OCI-LY7 (cell line): ENCODE measurements around the gene SMARCA2. TPM values are rescaled to one million over a fixed set of nuclear protein-coding genes. Genes with fewer than 3 reads are reported as not detected.

Experiments
- BruUV-seq: library from RNA; stranded (reverse); fragments of 400-500 nt; replicated peaks from 2 replicates; lab custom pipeline; 2021; lab: Mats Ljungman, UMichigan
- CTCF ChIA-PET: fragments of 300-600 bp; sonication (Branson Sonifier 250); formaldehyde crosslinking; loops from one replicate; lab custom pipeline; 2022; ENCODE audit warnings: antibody characterized with exemption; ENCODE audit not compliant: unreplicated experiment; lab: Charles Lee
- POLR2A ChIA-PET: fragments of 300-600 bp; sonication (Branson Sonifier 250); formaldehyde crosslinking; loops from one replicate; lab custom pipeline; 2022; ENCODE audit warnings: antibody characterized with exemption; lab: Charles Lee
- DNase-seq: peaks from one replicate; pipeline ENCODE4 v3.0.0-alpha.2; 2015; ENCODE audit warnings: low spot score
- H2AFZ ChIP-seq: fragments of 200-600 bp; sonication (generic), shearing (Covaris generic); 2 replicates; pipeline ENCODE4 v1.6.1; 2014; ENCODE audit warnings: mild to moderate bottlenecking, antibody characterized with exemption, low read length, moderate library complexity
- H3K27ac ChIP-seq: fragments of 200-600 bp; sonication (generic); 2 replicates; pipeline ENCODE4 v1.5.1; 2014; ENCODE audit warnings: mixed run types, low read depth, mild to moderate bottlenecking, moderate library complexity, low read length, inconsistent platforms; ENCODE audit not compliant: poor library complexity, severe bottlenecking
- H3K36me3 ChIP-seq: fragments of 200-600 bp; sonication (generic); 2 replicates; pipeline ENCODE4 v1.6.1; 2014; ENCODE audit warnings: mild to moderate bottlenecking, antibody characterized with exemption, low read length, moderate library complexity, mixed read lengths; ENCODE audit not compliant: insufficient read depth
- H3K4me1 ChIP-seq: fragments of 200-600 bp; sonication (generic); 2 replicates; pipeline ENCODE4 v1.5.1; 2014; ENCODE audit warnings: mild to moderate bottlenecking, low read length; ENCODE audit not compliant: insufficient read depth, poor library complexity, severe bottlenecking
- H3K4me2 ChIP-seq: fragments of 200-600 bp; sonication (generic); 2 replicates; pipeline ENCODE4 v1.6.1; 2014; ENCODE audit warnings: mild to moderate bottlenecking, low read length
- H3K4me3 ChIP-seq: fragments of 200-600 bp; sonication (generic); 2 replicates; pipeline ENCODE4 v1.5.1; 2014; ENCODE audit warnings: mild to moderate bottlenecking, low read depth, low read length; ENCODE audit not compliant: poor library complexity, severe bottlenecking
- H3K79me2 ChIP-seq: fragments of 200-600 bp; sonication (generic); 2 replicates; pipeline ENCODE4 v1.6.1; 2016; ENCODE audit warnings: low read depth, mild to moderate bottlenecking, low read length, moderate library complexity, mixed read lengths; ENCODE audit not compliant: insufficient read depth
- H3K9me2 ChIP-seq: fragments of 200-600 bp; sonication (generic); 2 replicates; pipeline ENCODE4 v1.6.1; 2016; ENCODE audit warnings: mild to moderate bottlenecking, low read length, mixed read lengths; ENCODE audit not compliant: insufficient read depth
- H3K9me3 ChIP-seq: fragments of 200-600 bp; sonication (generic); 2 replicates; pipeline ENCODE4 v1.6.1; 2014; ENCODE audit warnings: mild to moderate bottlenecking, mixed run types, low read length, mixed read lengths
- H4K20me1 ChIP-seq: fragments of 200-600 bp; sonication (generic); 2 replicates; pipeline ENCODE4 v1.6.1; 2014; ENCODE audit warnings: mild to moderate bottlenecking, antibody characterized with exemption, low read length, moderate library complexity, mixed read lengths; ENCODE audit not compliant: insufficient read depth
- EZH2phosphoT487 ChIP-seq: fragments of 200-600 bp; sonication (generic); IDR thresholded peaks from 2 replicates; pipeline ENCODE4 v1.6.1; 2018; ENCODE audit warnings: low read depth, borderline replicate concordance, mild to moderate bottlenecking, mixed run types, antibody characterized with exemption, low read length, moderate library complexity, mixed read lengths
- intact Hi-C: fragments of 100-400 bp; cut with micrococcal nuclease; formaldehyde crosslinking; loops from one replicate; pipeline ENCODE4 v1.10.0; 2022; ENCODE audit not compliant: unreplicated experiment
- total RNA-seq, 2 experiments: library from RNA; depleted of rRNA in 1 of 2; stranded (reverse); fragments of >200 nt in 1 of 2; shearing (Covaris generic) in 1 of 2; gene quantifications; 2 replicates each; pipeline ENCODE4 v1.2.3, GENCODE V29; 2014 to 2022
- TF ChIP-seq, protein P1 (sequence below): fragments of 200-600 bp; sonication (generic); conservative IDR thresholded peaks from 2 replicates; pipeline ENCODE4 v1.5.1; 2014; ENCODE audit warnings: mild to moderate bottlenecking, antibody characterized with exemption, low read length, moderate library complexity, mixed read lengths

SMARCA2 gene
- total RNA-seq, 2 experiments from 2014 or later = 54.8 to 80.6 TPM

DNA sequence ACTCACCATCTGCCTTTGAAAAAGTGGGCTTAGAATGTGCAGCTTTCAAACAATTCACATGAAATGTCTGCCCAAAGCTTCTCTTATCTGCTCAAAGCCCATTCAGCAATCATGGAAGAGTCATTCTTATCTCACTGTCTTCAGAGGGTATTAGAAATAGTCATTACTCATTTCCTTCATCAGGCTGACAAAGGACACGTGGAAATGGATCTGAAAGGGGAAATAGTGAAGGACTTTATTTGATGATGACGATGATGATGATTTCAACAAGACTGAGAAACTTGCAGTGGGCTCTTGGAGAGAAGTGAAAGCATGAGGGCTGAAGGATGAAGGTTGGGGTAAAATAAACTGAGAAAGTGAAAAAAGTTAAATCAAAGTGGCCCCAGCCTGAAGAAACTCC lies 194.3 kb downstream of the SMARCA2 start:
- BruUV-seq = no TSS peak
- H3K27ac ChIP-seq = no peak overlapping the region
- CTCF ChIA-PET = interaction anchor here (0.5 kb wide), 1 partner anchor 50 kb away, joined by 3 read pairs; no protein-coding TSS in a partner anchor
- no peak overlapping the region for H3K4me3 ChIP-seq
- POLR2A ChIA-PET = interaction anchor here (0.7 kb wide), 1 partner anchor 226 kb away, joined by 3 read pairs; no protein-coding TSS in a partner anchor
- no peaks in the 10 kb centered on the region for H3K9me3 ChIP-seq
- H3K36me3 ChIP-seq = no peaks in the 10 kb centered on the region
- H3K4me1 ChIP-seq = no peaks in the 10 kb centered on the region
- no peak for DNase-seq
- H4K20me1 ChIP-seq = no peaks in the 10 kb centered on the region
- H3K4me2 ChIP-seq = no peak overlapping the region
- 0 out of 2 replicates have a peak overlapping the region, but pooled peaks have one; percentile 24 for H2AFZ ChIP-seq
- intact Hi-C loops = no loop called here
- no peak for TF ChIP-seq EZH2phosphoT487
- TF ChIP-seq, protein P1, sequence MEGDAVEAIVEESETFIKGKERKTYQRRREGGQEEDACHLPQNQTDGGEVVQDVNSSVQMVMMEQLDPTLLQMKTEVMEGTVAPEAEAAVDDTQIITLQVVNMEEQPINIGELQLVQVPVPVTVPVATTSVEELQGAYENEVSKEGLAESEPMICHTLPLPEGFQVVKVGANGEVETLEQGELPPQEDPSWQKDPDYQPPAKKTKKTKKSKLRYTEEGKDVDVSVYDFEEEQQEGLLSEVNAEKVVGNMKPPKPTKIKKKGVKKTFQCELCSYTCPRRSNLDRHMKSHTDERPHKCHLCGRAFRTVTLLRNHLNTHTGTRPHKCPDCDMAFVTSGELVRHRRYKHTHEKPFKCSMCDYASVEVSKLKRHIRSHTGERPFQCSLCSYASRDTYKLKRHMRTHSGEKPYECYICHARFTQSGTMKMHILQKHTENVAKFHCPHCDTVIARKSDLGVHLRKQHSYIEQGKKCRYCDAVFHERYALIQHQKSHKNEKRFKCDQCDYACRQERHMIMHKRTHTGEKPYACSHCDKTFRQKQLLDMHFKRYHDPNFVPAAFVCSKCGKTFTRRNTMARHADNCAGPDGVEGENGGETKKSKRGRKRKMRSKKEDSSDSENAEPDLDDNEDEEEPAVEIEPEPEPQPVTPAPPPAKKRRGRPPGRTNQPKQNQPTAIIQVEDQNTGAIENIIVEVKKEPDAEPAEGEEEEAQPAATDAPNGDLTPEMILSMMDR = no peak
- no peaks in the 10 kb centered on the region for H3K9me2 ChIP-seq
- no peaks in the 10 kb centered on the region for H3K79me2 ChIP-seq

- Histone ChIP-seq H3K79me2 (no peaks in the 10 kb centered on the region), H3K9me2 (no peaks in the 10 kb centered on the region), H3K4me1 (no peaks in the 10 kb centered on the region), H3K9me3 (no peaks in the 10 kb centered on the region), H4K20me1 (no peaks in the 10 kb centered on the region), H2AFZ (no peak overlapping the region), H3K4me2 (no peak overlapping the region), H3K36me3 (no peaks in the 10 kb centered on the region), H3K27ac (no peak overlapping the region), H3K4me3 (no peak overlapping the region)
- ChIA-PET POLR2A (no interaction called here), CTCF (no interaction called here)
- no TSS peak for BruUV-seq
- intact Hi-C loops = no loop called here
- DNase-seq = no peak
- TF ChIP-seq, protein P1 = no peak
- TF ChIP-seq EZH2phosphoT487 = no peak
These were observed 195.1 kb downstream of the SMARCA2 start for GRCh38 chr9:2210201-2210600.

- CTCF ChIA-PET = no interaction called here
- H3K4me2 ChIP-seq = no peak overlapping the region
- no peaks in the 10 kb centered on the region for H3K9me2 ChIP-seq
- H3K9me3 ChIP-seq = no peaks in the 10 kb centered on the region
- intact Hi-C loops = no loop called here
- H3K4me3 ChIP-seq = no peak overlapping the region
- no peak for TF ChIP-seq EZH2phosphoT487
- TF ChIP-seq, protein P1 = no peak
- no peaks in the 10 kb centered on the region for H3K4me1 ChIP-seq
- H2AFZ ChIP-seq = no peak overlapping the region
- POLR2A ChIA-PET = interaction anchor here (0.5 kb wide), 1 partner anchor 43 kb away, joined by 3 read pairs; no protein-coding TSS in a partner anchor
- H4K20me1 ChIP-seq = no peaks in the 10 kb centered on the region
- no peaks in the 10 kb centered on the region for H3K36me3 ChIP-seq
- H3K27ac ChIP-seq = no peak overlapping the region
- DNase-seq = no peak
- no peaks in the 10 kb centered on the region for H3K79me2 ChIP-seq
- no TSS peak for BruUV-seq
These were observed 198.8 kb downstream of the SMARCA2 start for GRCh38 chr9:2213830-2214468.
